ENCODE results near the gene ADGRG6.
A peak's percentile ranks its signal among the peaks of the same experiment; 100 is the strongest.
"Not testable (repeated sequence)": the region's sequence is repeated elsewhere in the genome, so short reads cannot be mapped to it uniquely, and the experiment has no call there.

ADGRG6 gene

DNA sequence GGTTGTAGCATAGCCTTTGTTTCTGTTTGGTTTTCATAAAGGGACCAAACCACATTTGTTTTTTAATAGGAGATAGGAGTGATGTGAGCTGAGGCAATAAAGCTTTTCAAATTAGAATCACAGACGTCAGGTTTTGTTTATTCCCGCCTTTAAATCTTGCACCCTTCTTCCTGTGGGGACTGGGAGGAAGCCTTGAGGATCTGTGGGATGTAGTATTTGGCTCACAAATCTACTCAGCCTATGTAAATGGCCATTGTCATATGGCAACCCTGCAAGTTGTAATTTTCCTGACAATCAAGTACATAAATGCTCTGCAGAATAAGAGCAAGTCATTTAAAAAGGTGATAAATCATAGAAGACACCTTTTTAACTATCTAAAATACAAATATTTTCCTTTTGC, 110.4 kb downstream of the ADGRG6 start:
- DNase-seq (ENCODE audit: low read depth): no peak

DNA sequence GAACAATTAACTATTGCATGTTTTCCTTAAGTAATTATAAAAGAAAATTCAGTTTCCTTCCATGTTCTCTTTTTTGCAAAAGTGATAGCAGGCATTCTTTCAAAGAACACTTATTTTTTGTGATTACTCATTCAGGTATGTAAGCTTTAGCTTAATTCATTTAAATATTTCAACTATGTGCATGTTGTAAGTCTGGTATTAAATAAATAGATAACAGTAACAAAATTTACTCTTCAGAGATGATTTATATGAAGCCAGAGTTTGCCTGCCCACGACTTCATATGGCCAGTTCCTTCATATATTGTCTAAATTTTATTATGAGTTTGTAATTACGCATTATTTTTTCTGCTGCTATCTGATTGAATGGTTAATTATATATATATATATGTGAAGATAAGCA, 110.9 kb downstream of the ADGRG6 start:
- DNase-seq (ENCODE audit: low read depth): no peak

DNA sequence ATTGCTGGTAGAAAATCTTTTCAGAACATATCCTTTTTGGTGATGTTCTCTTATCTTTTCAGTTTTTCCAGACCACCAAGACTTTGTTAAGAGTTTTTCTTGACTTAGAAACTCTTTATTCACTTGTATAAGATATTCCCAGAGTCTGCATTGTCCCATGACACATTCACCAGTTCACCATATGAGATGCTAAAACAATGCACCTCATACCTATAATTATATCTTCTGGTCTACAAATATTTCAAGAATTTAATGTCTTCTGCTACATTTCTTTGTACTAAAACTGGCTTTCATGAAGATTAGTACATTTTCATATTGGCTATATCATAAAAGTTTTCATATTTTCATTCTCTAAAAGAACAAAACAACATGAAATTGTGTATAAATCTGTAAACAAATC, 111.3 kb downstream of the ADGRG6 start:
- no peak for DNase-seq (ENCODE audit: low read depth)

DNA sequence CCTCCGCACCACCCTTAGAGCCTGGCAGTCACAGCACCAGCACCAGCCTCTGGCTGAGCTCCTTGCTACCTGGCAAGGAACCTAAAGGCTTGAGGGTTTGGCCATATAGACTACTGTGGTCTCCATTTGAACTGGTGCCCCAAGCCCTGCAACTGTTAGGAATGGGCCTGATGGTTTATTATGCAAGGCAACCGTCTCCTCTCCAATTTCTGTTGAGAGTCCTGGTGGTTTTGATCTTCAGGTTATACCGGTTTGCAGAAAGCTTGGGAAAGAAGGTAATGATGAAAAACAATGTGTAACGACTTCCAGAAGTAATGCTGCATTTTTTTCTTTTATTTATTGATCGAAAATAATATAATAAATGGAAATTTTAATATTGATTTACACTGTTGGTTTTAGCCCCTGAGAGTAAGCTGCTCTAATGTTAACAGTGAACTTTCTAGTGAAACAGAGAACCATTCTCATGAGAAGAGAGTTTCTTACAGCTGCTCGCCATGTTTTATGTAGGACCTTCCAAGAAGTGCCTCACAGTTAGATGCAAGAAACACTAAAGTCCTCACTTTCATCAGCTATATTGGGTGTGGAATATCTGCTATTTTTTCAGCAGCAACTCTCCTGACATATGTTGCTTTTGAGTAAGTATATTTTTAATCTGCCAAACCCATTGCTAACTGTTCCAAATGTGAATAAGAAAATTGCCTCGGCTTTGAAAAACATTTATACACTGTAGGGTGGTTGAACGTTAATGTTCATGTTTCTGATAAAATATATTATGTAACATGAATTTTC, 112.8 kb downstream of the ADGRG6 start:
- no peak for DNase-seq (ENCODE audit: low read depth)

DNA sequence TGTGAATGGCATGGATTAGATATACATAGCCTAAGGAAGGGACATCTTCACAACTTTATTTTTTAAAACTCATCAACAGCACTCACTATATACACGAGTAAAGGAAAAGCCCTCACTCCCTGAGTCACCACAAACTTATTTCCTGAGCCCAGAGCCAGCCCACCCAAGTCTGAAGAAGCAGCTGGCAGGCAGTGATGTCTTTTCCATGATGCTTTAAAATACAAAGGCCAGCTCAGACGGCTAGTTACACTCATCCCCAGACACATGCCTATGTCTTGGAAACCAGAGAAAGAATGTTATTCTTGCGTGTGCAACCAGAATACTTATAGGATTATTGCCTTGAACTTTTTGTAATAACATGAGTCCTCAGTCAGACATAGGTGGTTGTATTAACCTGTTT, 114.4 kb downstream of the ADGRG6 start:
- peak; percentile 79 for DNase-seq (ENCODE audit: low read depth)

DNA sequence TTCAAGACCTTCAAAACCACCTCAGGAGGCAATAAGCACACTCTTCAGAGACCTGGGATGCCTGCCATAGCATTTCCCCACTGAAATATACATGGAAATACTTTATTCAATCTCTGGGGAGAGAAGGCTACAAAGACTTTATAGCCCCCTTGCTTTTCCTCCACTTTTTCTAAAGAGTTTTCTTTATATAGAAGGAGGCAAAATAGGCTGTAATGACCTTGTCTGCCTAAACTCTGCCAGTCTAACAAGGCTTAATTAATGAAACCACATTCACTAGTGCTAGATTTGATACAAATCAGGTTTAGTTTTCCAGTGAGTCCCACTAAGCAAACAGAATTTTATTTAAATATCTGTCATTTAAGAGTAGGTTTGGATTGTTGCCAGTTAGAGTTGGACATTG, 114.9 kb downstream of the ADGRG6 start:
- DNase-seq (ENCODE audit: low read depth): no peak

DNA sequence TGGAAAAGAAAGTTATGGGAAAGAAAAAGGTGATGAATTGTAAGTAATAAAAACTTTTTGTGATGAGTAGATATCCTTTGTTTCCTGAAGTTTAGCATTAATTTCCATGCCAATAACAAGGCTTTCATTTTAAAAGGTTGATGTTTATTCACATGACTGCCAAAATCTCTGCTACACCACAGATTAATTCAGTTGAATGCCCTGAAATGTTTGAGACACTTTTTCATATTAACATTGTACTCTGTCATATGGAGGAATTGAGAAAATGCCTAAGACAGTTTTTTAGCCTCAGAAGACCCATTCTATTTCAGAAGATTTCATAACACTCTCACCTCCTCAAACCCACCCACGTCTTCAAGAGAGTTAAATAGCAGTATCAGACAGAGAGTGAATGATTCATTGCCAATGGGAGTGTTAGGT, 115.5 kb downstream of the ADGRG6 start:
- no peak for DNase-seq (ENCODE audit: low read depth)

DNA sequence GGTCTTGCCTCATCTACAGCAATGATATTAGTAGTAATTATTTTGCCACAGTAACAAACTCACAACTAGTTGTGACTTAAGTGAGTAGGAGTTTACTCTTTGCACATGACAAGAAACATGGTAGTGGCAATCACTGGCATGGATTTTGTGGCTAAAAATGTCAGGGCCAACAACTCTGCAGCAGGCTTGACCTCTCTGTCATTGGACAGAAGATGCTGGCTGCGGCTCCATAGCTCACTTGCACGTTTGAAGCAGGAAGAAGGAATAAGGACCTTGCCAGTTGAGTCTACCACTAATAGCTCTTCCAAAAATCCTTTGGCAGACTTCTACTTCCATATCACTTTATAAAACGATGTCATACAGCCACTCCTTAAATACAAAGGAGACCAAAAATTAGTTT, 117.3 kb downstream of the ADGRG6 start:
- DNase-seq (ENCODE audit: low read depth): no peak

DNA sequence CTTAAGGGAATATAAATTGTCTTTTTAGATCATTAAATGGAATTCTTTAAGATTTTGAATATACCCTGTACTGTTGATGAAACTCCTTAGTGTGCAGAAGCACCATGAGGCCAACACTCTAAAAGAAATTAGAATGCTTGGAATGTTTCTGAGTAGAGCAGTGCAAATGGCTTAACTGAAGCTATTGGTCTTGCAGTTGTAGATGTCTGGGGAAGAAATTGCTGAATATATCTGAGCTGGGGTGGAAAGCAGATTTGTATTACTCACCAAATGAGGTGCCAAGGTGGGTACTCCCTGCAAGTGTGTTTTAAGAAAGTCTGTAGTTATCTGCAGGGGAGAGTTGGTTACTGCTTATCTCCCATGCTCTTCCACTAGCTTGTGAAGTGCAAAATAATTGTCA, 119.0 kb downstream of the ADGRG6 start:
- no peak for DNase-seq (ENCODE audit: low read depth)

DNA sequence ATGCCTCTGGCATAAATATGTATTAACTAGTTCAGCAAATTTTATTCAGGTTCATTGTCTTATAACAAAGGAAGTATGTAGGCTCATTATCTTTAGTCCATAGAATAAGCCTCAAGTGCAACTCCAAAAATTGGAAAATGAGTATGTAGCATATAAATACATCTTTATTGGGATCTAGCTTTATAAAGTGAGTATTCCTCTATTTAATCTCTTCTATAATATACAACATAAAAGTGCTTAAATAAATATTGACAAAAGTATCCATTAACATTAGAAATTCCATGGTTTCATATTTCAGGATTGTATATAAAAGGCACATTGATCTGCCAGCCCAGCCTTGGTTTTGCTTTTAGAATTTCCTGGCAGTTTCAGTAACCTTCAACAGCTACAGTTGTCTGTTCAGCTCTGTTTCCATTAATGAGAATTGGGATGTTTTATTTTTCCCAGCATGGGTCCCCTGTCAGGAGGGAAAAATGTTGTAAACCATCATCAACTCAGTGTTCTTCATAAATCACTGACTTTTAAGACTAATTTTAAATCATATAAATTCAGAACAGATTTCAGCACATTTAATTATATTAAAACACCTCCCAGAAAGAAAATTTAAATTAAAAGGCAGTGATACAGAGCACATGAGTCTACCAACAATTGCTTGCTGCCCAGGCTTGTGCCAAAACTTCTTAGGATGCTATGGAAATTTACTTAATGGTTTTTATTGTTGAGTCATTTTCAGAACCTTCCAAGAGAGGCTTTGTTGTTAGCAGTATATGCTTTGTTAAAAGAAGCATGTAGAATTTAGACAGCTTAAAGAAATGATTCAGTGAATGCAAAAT, 119.7 kb downstream of the ADGRG6 start:
- DNase-seq (ENCODE audit: low read depth): no peak

DNA sequence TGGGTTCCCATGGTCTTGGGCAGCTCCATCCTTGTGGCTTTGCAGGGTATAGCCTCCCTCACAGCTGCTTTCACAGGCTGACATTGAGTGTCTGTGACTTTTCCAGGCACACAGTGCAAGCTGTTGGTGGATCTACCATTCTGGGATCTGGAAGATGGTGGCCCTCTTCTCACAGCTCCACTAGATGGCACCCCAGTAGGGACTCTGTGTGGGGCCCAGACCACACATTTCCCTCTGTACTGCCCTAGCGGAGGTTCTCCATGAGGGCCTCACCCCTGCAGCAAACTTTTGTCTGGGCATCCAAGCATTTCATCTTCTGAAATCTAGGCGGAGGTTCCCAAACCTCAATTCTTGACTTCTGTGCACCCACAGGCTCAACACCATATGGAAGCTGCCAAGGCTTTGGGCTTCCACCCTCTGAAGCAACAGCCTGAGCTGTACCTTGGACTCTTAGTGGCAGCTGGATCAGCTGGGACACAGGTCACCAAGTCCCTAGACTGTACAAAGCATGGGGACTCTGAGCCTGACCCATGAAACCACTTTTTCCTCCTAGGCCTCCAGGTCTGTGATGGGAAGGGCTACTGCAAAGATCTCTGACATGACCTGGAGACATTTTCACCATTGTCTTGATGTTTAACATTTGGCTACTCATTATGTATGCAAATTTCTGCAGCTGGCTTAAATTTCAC, 124.8 kb downstream of the ADGRG6 start:
- not testable (repeated sequence) for DNase-seq (ENCODE audit: low read depth)

DNA sequence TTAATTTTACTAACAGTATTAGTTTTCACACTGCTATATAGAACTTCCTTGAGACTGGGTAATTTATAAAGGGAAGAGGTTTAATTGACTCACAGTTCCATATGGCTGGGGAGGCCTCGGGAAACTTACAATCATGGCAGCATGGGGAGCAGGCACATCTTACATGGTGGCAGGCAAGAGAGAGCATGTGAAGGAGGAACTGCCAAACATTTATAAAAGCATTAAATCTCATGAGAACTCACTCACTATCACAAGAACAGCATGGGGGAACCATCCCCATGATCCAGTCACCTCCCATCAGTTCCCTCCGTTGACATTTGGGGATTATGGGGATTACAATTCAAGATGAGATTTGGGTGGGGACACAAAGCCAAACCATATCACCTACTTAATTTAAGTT, 126.7 kb downstream of the ADGRG6 start:
- not testable (repeated sequence) for DNase-seq (ENCODE audit: low read depth)

DNA sequence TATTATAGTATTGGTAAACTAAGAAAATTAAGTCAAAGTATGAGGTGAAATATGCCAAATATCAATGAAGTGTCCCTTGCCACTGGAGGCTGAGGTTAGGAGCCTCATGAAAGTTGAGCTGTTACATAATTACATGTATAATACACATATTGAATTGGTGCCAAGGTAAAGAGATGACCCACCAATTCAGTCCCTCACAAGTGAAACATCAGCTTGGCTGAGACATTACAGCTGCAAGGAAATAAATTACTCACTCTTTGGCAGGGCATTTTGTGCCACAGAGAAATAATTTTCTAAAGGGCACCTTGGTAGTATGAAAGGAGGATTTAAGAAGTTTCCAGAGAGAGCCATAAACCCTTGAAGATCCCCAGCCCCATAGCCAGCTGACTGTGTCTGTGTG, 127.4 kb downstream of the ADGRG6 start:
- no peak for DNase-seq (ENCODE audit: low read depth)

DNA sequence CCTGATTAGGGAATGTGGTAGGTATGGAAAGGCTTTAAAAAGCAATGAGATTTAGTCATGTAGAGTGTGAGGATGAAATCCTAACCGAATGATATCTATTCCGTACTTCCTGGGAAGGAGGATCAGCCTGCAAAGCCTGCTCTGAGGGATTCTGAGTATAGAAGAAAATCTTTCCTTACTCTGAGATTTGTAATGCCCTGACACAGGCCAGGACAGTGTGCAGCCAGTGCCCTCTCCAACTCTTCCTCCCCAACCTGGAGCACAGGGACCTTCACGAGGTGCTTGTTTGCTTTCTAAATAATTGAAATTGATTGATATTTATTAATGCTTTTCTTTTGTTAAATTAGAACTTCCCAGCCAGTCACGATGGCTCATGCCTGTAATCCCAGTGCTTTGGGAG, 131.6 kb downstream of the ADGRG6 start:
- no peak for DNase-seq (ENCODE audit: low read depth)

DNA sequence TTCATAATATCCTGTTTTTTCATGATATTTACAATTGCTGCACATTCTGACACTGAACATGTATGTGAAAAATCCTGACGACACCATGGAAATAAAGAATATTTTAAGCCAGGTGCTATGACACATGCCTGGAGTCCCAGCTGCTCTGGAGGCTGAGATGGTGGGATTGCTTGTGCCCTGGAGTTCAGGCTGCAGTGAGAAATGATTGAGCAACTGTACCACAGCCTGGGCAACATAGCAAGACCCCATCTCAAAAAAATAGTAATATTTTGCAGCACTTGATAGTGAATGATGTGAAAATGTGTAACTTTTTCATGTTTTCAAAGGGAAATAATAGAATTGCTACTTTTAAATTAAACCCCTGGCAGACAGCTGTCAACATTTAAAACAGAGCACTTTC, 137.1 kb downstream of the ADGRG6 start:
- DNase-seq (ENCODE audit: low read depth): no peak

DNA sequence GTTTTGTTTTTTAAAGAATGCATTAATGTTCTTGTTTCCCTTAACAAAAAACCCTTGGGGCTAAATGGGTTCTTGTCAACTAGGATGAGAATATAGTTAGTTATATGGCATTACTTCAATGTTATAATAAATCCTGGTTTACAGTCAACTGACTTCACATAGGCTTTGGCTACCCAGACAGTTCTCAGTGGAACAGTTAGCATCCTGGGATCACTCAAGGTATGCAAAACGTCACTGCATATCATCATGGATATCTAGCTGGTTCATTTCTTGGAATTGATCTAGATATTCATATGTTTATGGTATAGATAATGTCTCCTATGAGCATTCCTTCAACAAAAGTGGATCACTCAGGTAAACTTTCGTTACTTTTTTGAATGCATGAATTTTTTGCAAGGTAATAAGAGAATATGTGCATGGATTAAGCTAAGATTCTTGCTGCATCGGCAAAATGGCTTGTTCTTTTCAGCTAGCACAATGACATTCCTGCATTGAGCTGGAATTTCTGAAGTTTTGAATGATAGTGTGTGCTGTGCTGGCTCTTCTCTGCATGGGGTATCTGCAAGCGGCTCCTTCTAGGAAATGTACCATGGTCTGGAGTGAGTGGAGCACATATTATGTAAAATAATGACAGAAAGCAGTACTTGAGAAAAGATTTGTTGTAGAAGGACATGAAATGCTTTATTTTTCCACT, 138.9 kb downstream of the ADGRG6 start:
- no peak for DNase-seq (ENCODE audit: low read depth)

DNA sequence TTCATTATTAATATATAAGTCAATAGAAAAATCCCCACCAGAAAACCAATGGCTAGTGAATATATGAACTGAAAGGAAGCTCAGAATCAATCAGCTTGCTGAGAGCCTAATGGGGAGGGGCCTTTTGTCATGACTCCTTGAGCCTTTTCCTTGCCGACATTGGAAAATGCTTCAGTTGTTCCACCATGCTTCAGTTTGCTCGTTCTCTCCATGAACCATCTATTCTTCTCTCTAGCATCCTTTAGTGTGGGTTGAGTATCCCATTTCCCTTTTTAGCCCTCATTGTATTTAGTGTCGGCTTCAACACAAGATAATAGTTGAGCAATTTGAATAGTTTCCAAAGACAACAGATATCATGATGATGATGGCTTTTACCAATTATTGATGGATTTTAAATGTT, 139.9 kb downstream of the ADGRG6 start:
- DNase-seq (ENCODE audit: low read depth): no peak

DNA sequence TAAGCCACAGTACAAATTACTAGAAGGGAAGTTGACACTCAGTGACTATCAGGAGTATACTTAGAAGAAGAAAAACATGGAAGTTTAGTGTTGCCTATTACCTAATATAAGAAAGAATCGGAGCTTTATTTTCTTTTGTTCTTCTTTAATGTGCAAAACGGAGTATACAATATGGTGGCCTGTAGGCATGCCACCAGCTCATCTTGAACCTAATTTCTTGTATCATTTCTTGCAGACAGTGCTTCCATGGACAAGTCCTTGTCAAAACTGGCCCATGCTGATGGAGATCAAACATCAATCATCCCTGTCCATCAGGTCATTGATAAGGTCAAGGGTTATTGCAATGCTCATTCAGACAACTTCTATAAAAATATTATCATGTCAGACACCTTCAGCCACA, 141.3 kb downstream of the ADGRG6 start:
- DNase-seq (ENCODE audit: low read depth): no peak

DNA sequence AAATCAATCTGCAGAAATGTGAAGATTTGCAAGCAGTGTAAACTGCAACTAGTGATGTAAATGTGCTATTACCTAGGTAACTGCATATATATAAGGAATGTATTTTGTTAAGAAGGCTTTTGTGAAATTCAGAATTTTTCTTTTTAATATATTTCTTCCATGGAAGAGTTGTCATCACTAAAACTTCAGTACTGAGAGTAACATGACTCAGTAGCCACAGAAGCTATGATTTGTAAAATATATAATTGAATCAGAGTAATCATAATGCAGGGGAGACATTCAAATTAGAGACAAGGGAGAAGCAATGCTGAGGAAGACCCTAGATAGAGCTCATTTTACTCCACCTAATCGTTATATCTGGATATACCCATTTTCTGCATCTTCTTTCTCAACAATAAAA, 141.7 kb downstream of the ADGRG6 start:
- no peak for DNase-seq (ENCODE audit: low read depth)

DNA sequence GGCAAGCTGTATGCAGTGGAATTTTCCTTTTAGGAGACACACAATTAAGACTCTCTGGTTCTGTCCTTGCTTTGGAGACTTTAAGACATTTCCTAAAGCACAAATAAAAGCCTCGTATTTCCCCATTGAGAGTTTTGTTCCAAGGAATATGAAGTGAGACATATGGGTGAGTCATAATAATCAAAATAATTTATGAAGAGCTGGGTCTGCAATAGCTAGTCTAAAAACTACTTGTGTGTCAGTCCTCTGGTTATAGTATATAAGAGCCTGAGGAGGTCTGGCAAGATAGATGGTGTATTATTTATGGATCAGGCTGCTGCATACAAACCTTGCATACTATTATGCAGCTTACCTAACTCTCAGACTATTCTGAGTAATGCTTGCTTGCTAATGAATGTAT, 142.6 kb downstream of the ADGRG6 start:
- no peak for DNase-seq (ENCODE audit: low read depth)

DNA sequence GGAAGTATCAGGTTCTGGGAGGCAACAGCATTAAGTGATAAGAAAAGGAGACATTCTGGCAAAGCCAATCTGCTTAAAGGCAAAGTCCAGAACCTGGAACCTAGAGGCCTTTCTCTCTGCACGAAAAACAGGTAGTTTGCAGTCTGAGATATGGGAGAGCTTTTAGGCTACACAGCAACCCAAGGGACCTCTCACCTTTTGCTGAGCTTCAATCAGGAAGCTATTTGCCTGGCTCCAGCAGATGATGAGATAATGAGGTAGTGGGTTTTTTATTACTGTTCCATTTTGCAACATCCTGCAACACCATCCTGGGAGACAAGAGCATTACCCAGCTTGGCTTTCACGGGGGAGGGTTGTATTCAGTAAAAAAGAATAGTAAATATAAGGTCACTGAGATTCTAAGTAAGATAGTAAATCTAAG, 143.1 kb downstream of the ADGRG6 start:
- DNase-seq (ENCODE audit: low read depth): no peak

DNA sequence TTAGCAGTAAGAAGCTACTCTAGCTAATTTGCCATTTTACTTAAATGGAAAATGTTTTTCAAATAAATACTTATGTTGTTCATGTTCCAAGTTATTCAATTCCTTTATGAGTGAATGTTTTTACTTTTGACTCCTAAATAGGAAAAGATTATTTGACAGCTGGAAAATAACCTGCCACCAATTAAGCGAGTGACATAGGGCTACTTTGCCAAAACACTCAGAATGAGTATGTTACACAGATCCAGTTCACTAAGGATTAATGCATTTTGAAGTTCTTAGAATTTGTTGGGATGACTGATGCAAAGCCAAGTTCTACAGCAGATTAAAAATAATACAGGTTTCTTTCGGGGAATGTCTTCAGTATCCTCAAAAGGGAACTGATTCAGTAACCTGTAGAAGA, 144.4 kb downstream of the ADGRG6 start:
- DNase-seq (ENCODE audit: low read depth): no peak
